H1 (cell line): ENCODE data around the gene DDT. TPM values are rescaled to one million over a fixed set of nuclear protein-coding genes. Genes with fewer than 3 reads are reported as not detected.
A peak's percentile ranks its signal among the peaks of the same experiment; 100 is the strongest.

Source experiments
- CTCF ChIA-PET: fragments of 300-600 bp; sonication (Branson Sonifier 250); formaldehyde crosslinking; loops from one replicate; lab custom pipeline; 2021; ENCODE audit not compliant: partially characterized antibody; lab: Charles Lee
- POLR2A ChIA-PET: fragments of 300-600 bp; sonication (Branson Sonifier 250); formaldehyde crosslinking; loops from one replicate; lab custom pipeline; 2021; ENCODE audit warnings: inconsistent platforms; ENCODE audit not compliant: partially characterized antibody; lab: Charles Lee
- DNase-seq, 2 experiments: peaks; one replicate each; pipeline versions ENCODE4 v3.0.0 to v3.0.0-alpha.2; 2010 to 2022; ENCODE audit warnings: low spot score in 2 of 2, low read depth in 1 of 2, mixed read lengths in 1 of 2
- FAIRE-seq: peaks from 2 replicates; lab custom pipeline; 2011; peaks lifted over from hg19 to GRCh38; lab: Jason Lieb, UNC
- H2AFZ ChIP-seq: 2 replicates; pipeline ENCODE4 v1.8.1; 2012; ENCODE audit warnings: low read length, inconsistent platforms
- H2AK5ac ChIP-seq: 2 replicates; pipeline ENCODE4 v1.6.1; 2013; ENCODE audit warnings: low read depth, low read length
- H2BK120ac ChIP-seq: replicated peaks from 2 replicates; pipeline ENCODE3; 2013; ENCODE audit warnings: low read depth, low read length, inconsistent platforms
- H2BK12ac ChIP-seq: 2 replicates; pipeline ENCODE4 v1.6.1; 2013; ENCODE audit warnings: low read depth, low read length
- H2BK15ac ChIP-seq: 2 replicates; pipeline ENCODE4 v1.6.1; 2013; ENCODE audit warnings: low read length
- H2BK20ac ChIP-seq: 2 replicates; pipeline ENCODE4 v1.6.1; 2013; ENCODE audit warnings: low read length
- H2BK5ac ChIP-seq: 2 replicates; pipeline ENCODE4 v1.6.1; 2013; ENCODE audit warnings: low read depth, low read length
- H3K14ac ChIP-seq: 2 replicates; pipeline ENCODE4 v1.6.1; 2013; ENCODE audit warnings: inconsistent platforms; ENCODE audit not compliant: insufficient read length
- H3K18ac ChIP-seq: 2 replicates; pipeline ENCODE4 v1.6.1; 2013; ENCODE audit warnings: low read length; ENCODE audit errors: extremely low read depth
- H3K23ac ChIP-seq: 2 replicates; pipeline ENCODE4 v1.6.1; 2013; ENCODE audit warnings: inconsistent platforms; ENCODE audit not compliant: insufficient read length
- H3K23me2 ChIP-seq: 2 replicates; pipeline ENCODE4 v1.6.1; 2013; ENCODE audit warnings: low read depth, low read length
- H3K27ac ChIP-seq: 2 replicates; pipeline ENCODE4 v1.6.1; 2011; ENCODE audit warnings: low read depth, low read length, inconsistent platforms
- H3K27me3 ChIP-seq, 4 experiments: replicated peaks in 1 of 4; 1 replicate in 1 of 4; 2 replicates in 3 of 4; pipeline versions ENCODE4 v1.6.1 to v1.8.1; 2011 to 2013; ENCODE audit warnings: low read length in 3 of 4, mild to moderate bottlenecking in 3 of 4, inconsistent platforms in 2 of 4, mixed read lengths in 2 of 4, moderate library complexity in 1 of 4; ENCODE audit not compliant: control insufficient read depth in 3 of 4, insufficient read depth in 3 of 4; ENCODE audit errors: extremely low read depth in 1 of 4
- H3K36me3 ChIP-seq, 4 experiments: 2 replicates each; pipeline versions ENCODE4 v1.6.1 to v1.8.1; 2011 to 2013; ENCODE audit warnings: mild to moderate bottlenecking in 4 of 4, low read length in 3 of 4, moderate library complexity in 2 of 4, control low read depth in 1 of 4, inconsistent platforms in 1 of 4; ENCODE audit not compliant: insufficient read depth in 4 of 4, control insufficient read depth in 2 of 4
- H3K4ac ChIP-seq: replicated peaks from 2 replicates; pipeline ENCODE3; 2013; ENCODE audit warnings: low read length, low read depth, mixed read lengths, inconsistent platforms; ENCODE audit not compliant: insufficient read length
- H3K4me1 ChIP-seq, 4 experiments: replicated peaks in 1 of 4; 1 replicate in 1 of 4; 2 replicates in 3 of 4; pipeline versions ENCODE4 v1.6.1 to v1.8.1; 2011 to 2013; ENCODE audit warnings: low read length in 3 of 4, inconsistent platforms in 2 of 4, mixed read lengths in 1 of 4; ENCODE audit not compliant: insufficient read depth in 4 of 4, control insufficient read depth in 3 of 4
- H3K4me2 ChIP-seq, 2 experiments: 2 replicates each; pipeline versions ENCODE4 v1.6.1 to v1.8.1; 2011 to 2013; ENCODE audit warnings: low read depth in 2 of 2, low read length in 2 of 2, control low read depth in 1 of 2, inconsistent platforms in 1 of 2, mild to moderate bottlenecking in 1 of 2; ENCODE audit not compliant: insufficient read depth in 1 of 2
- H3K4me3 ChIP-seq, 4 experiments: fragments of 200-600, 300-600 bp in 1 of 4; sonication (generic), shearing (Covaris generic), sonication (Bioruptor Twin) in 1 of 4; 2 replicates each; pipeline versions ENCODE4 v1.5.1 to v1.8.1; 2011 to 2016; ENCODE audit warnings: low read length in 4 of 4, low read depth in 3 of 4, control low read depth in 2 of 4, inconsistent platforms in 2 of 4, mild to moderate bottlenecking in 2 of 4, mixed read lengths in 1 of 4, moderate library complexity in 1 of 4; ENCODE audit not compliant: insufficient read depth in 2 of 4; ENCODE audit errors: extremely low read depth in 1 of 4
- H3K56ac ChIP-seq: replicated peaks from 2 replicates; pipeline ENCODE3; 2013; ENCODE audit warnings: low read depth, mild to moderate bottlenecking, mixed read lengths, low read length, inconsistent platforms; ENCODE audit not compliant: insufficient read length
- H3K79me1 ChIP-seq: 2 replicates; pipeline ENCODE4 v1.6.1; 2013; ENCODE audit warnings: low read depth, low read length, control low read depth
- H3K79me2 ChIP-seq, 2 experiments: 2 replicates each; pipeline versions ENCODE4 v1.6.1 to v1.8.1; 2012 to 2013; ENCODE audit warnings: low read length in 2 of 2, mild to moderate bottlenecking in 2 of 2, inconsistent platforms in 1 of 2; ENCODE audit not compliant: insufficient read depth in 2 of 2, control insufficient read depth in 1 of 2
- H3K9ac ChIP-seq, 4 experiments: replicated peaks in 1 of 4; 1 replicate in 1 of 4; 2 replicates in 3 of 4; pipeline versions ENCODE4 v1.6.1 to v1.8.1; 2011 to 2013; ENCODE audit warnings: low read depth in 3 of 4, low read length in 3 of 4, control low read depth in 2 of 4, mild to moderate bottlenecking in 2 of 4, moderate library complexity in 2 of 4, inconsistent platforms in 1 of 4; ENCODE audit errors: extremely low read depth in 1 of 4
- H3K9me3 ChIP-seq, 2 experiments: 2 replicates each; pipeline versions ENCODE4 v1.6.1 to v1.8.1; 2012 to 2013; ENCODE audit warnings: mild to moderate bottlenecking in 2 of 2, moderate library complexity in 2 of 2, control low read depth in 1 of 2, inconsistent platforms in 1 of 2, low read depth in 1 of 2, low read length in 1 of 2, mixed read lengths in 1 of 2; ENCODE audit not compliant: insufficient read depth in 2 of 2
- H4K20me1 ChIP-seq, 2 experiments: replicated peaks in 1 of 2; 2 replicates each; pipeline versions ENCODE3 to v1.8.1; 2011 to 2013; ENCODE audit warnings: inconsistent platforms in 2 of 2, low read length in 2 of 2, mild to moderate bottlenecking in 1 of 2; ENCODE audit not compliant: insufficient read depth in 2 of 2, control insufficient read depth in 1 of 2
- H4K5ac ChIP-seq: 2 replicates; pipeline ENCODE4 v1.6.1; 2013; ENCODE audit warnings: low read length, low read depth, mixed read lengths, inconsistent platforms; ENCODE audit not compliant: insufficient read length
- H4K8ac ChIP-seq: 2 replicates; pipeline ENCODE4 v1.8.0; 2013; ENCODE audit warnings: mild to moderate bottlenecking, moderate library complexity, low read length, inconsistent platforms; ENCODE audit not compliant: insufficient read depth; ENCODE audit errors: extremely low read depth
- H4K91ac ChIP-seq: replicated peaks from 2 replicates; pipeline ENCODE3; 2013; ENCODE audit warnings: low read length, mixed read lengths, inconsistent platforms; ENCODE audit not compliant: insufficient read length
- BACH1 ChIP-seq: IDR thresholded peaks from 2 replicates; pipeline ENCODE4 v1.6.1; 2012; ENCODE audit warnings: low read length, improper control_type of control experiment
- BRCA1 ChIP-seq: IDR thresholded peaks from 2 replicates; pipeline ENCODE4 v1.6.1; 2012; ENCODE audit warnings: low read depth, low read length, improper control_type of control experiment
- CEBPB ChIP-seq: IDR thresholded peaks from 2 replicates; pipeline ENCODE4 v1.6.1; 2012; ENCODE audit warnings: low read depth, low read length
- CTCF ChIP-seq, 3 experiments: IDR thresholded peaks; 1 replicate in 2 of 3; 2 replicates in 1 of 3; pipeline versions ENCODE4 v1.5.1 to v1.6.1; 2011; ENCODE audit warnings: low read length in 3 of 3, mild to moderate bottlenecking in 3 of 3, inconsistent platforms in 2 of 3, low read depth in 1 of 3, moderate library complexity in 1 of 3; ENCODE audit not compliant: insufficient read depth in 1 of 3; ENCODE audit errors: control extremely low read depth in 1 of 3
- EP300 ChIP-seq, 2 experiments: IDR thresholded peaks; 1 replicate in 1 of 2; 2 replicates in 1 of 2; pipeline ENCODE4 v1.6.1; 2011 to 2012; ENCODE audit warnings: low read depth in 2 of 2, low read length in 2 of 2, mild to moderate bottlenecking in 2 of 2, borderline replicate concordance in 1 of 2, inconsistent platforms in 1 of 2, moderate library complexity in 1 of 2
- EZH2 ChIP-seq: fragments of 200-600 bp; sonication (generic); IDR thresholded peaks from 2 replicates; pipeline ENCODE4 v1.7.1; 2012; ENCODE audit warnings: low read depth, mild to moderate bottlenecking, moderate library complexity, low read length, inconsistent platforms; ENCODE audit not compliant: severe bottlenecking
- GTF2F1 ChIP-seq: IDR thresholded peaks from 2 replicates; pipeline ENCODE4 v1.6.1; 2012; ENCODE audit warnings: low read depth, low read length, improper control_type of control experiment, borderline replicate concordance
- MAX ChIP-seq: IDR thresholded peaks from 2 replicates; pipeline ENCODE4 v1.6.1; 2012; ENCODE audit warnings: inconsistent platforms
- SIRT6 ChIP-seq: IDR thresholded peaks from one replicate; pipeline ENCODE4 v1.7.1; 2012; ENCODE audit warnings: low read length, inconsistent platforms
- SUZ12 ChIP-seq: fragments of 200-600 bp; sonication (generic); IDR thresholded peaks from 2 replicates; pipeline ENCODE4 v1.6.1; 2012; ENCODE audit warnings: mild to moderate bottlenecking, inconsistent platforms, low read length, moderate library complexity, mixed read lengths
- ZNF274 ChIP-seq: IDR thresholded peaks from 2 replicates; pipeline ENCODE4 v1.7.0; 2012; ENCODE audit warnings: low read length, borderline replicate concordance; ENCODE audit errors: extremely low read depth
- WGBS, 2 experiments: shearing (Covaris generic) in 1 of 2; methylation state at CpG; one replicate each; pipeline versions ENCODE4 v1.1.6 to v1.1.7; 2013 to 2015; ENCODE audit warnings: low lambda C conversion rate in 2 of 2, mixed read lengths in 2 of 2, inconsistent platforms in 1 of 2, low coverage in 1 of 2, missing lambda C conversion rate in 1 of 2; ENCODE audit not compliant: insufficient replicate concordance in 2 of 2, insufficient coverage in 1 of 2, insufficient read length in 1 of 2; ENCODE audit errors: extremely low coverage in 1 of 2, missing lambda C conversion rate in 1 of 2; 5-methylcytosine and 5-hydroxymethylcytosine counted together
- polyA plus RNA-seq, 7 experiments: library from polyadenylated mRNA; depleted of rRNA in 3 of 7; stranded (reverse) in 5 of 7; unstranded in 2 of 7; fragments of >200 nt in 5 of 7; fragments of 200-250 nt in 2 of 7; gene quantifications; 1 replicate in 5 of 7; 2 replicates in 1 of 7; 4 replicates in 1 of 7; pipeline versions ENCODE4 v1.2.1 to v1.2.3, GENCODE V29; 2011 to 2013; ENCODE audit warnings: missing spikeins in 2 of 7, mixed read lengths in 2 of 7
- total RNA-seq: library from RNA; stranded (reverse); fragmentation: NEBNext Ultra II Directional; extraction: Animal tissue kit (Norgen Biotek cat#: 25700); gene quantifications from 2 replicates; pipeline ENCODE4 v1.2.1, GENCODE V29; 2021

Gene DDT
- total and polyA plus RNA-seq, 2 of the 8 experiments (the other 6 are each of a cell fraction or from before 2014, with no cell fraction given): 106 to 341 TPM

GRCh38 chr22:24003887-24004286, 29.6 kb upstream of the DDT start:
- H3K27me3 ChIP-seq: peaks cover 0 to 3% (median 0%) of the 10 kb centered on the region in 4 experiments; a peak in 3 of 7 replicates
- no peak overlapping the region for H2AK5ac ChIP-seq
- no peaks in the 10 kb centered on the region for H3K79me1 ChIP-seq
- H3K4me2 ChIP-seq: no peak overlapping the region
- H3K4me1 ChIP-seq: peaks cover 0 to 3% (median 0%) of the 10 kb centered on the region in 4 experiments; a peak in 3 of 7 replicates
- H3K23ac ChIP-seq: no peak overlapping the region
- no peak overlapping the region for H2BK20ac ChIP-seq
- no peak overlapping the region for H2BK120ac ChIP-seq
- H3K79me2 ChIP-seq: no peaks in the 10 kb centered on the region
- no peak overlapping the region for H3K4ac ChIP-seq
- no peak overlapping the region for H3K27ac ChIP-seq
- no peak overlapping the region for H2BK5ac ChIP-seq
- H4K20me1 ChIP-seq: no peaks in the 10 kb centered on the region
- no peaks in the 10 kb centered on the region for H3K23me2 ChIP-seq
- H4K5ac ChIP-seq: no peak overlapping the region
- H4K8ac ChIP-seq: no peak overlapping the region
- H3K4me3 ChIP-seq: no peak overlapping the region
- WGBS, 2 experiments: 93% methylated on average over 9 of the region's 9 CpGs; no CpG with 5 or more reads in 1 of the 2 experiments
- ChIA-PET POLR2A (interaction anchor here (0.9 to 1.7 kb wide), 3 partner anchors 22 to 110 kb away, joined by 3 to 5 read pairs (median 3); partner anchors contain the start of gene MIF), CTCF (interaction anchor here (1.0 to 1.1 kb wide), 3 partner anchors 74 to 186 kb away, joined by 3 read pairs; partner anchors contain the start of gene MIF)
- no peak overlapping the region for H3K56ac ChIP-seq
- H3K36me3 ChIP-seq: no peaks in the 10 kb centered on the region
- DNase-seq (no peak), FAIRE-seq (no peak)
- H2BK12ac ChIP-seq: no peak overlapping the region
- no peak overlapping the region for H3K9ac ChIP-seq
- no peaks in the 10 kb centered on the region; a peak in 1 of 4 replicates for H3K9me3 ChIP-seq
- no peak overlapping the region for H2AFZ ChIP-seq
- H3K14ac ChIP-seq: no peak overlapping the region
- H3K18ac ChIP-seq: no peak overlapping the region
- H2BK15ac ChIP-seq: 0 out of 2 replicates have a peak overlapping the region, but pooled peaks have one; percentile 67
- no peak overlapping the region for H4K91ac ChIP-seq
- TF ChIP-seq SUZ12 (no peak), BACH1 (no peak), EZH2 (no peak), BRCA1 (no peak), MAX (no peak), ZNF274 (no peak), CTCF (IDR thresholded peaks at IDR 0.05; ENCODE audit: control extremely low read depth in 1 of 3, insufficient read depth in 1 of 3, low read depth in 1 of 3, low read length in 3 of 3) (no peak), SIRT6 (no peak), CEBPB (no peak), EP300 (IDR thresholded peaks at IDR 0.05; ENCODE audit: borderline replicate concordance in 1 of 2, low read depth in 2 of 2, low read length in 2 of 2) (no peak), GTF2F1 (no peak)
